Neural cell (in vitro differentiated cells): ENCODE data around the gene TNFAIP8. TPM values are rescaled to one million over a fixed set of nuclear protein-coding genes. Genes with fewer than 3 reads are reported as not detected.

Experiments used
- H2AFZ ChIP-seq: fragments of 200-600, 300-800 bp; sonication (generic), shearing (Covaris generic); 2 replicates; pipeline ENCODE4 v1.6.0; 2014; ENCODE audit warnings: low read depth, mild to moderate bottlenecking, antibody characterized with exemption, low read length, moderate library complexity
- H3F3A ChIP-seq: fragments of 200-600 bp; shearing (Covaris generic); 2 replicates; pipeline ENCODE4 v1.6.1; 2016; ENCODE audit warnings: mild to moderate bottlenecking, moderate library complexity, mixed read lengths, antibody characterized with exemption, low read length; ENCODE audit not compliant: insufficient read depth, poor library complexity, severe bottlenecking
- H3K27ac ChIP-seq: fragments of 200-600, 300-800 bp; sonication (generic), shearing (Covaris generic); 2 replicates; pipeline ENCODE4 v1.5.1; 2014; ENCODE audit warnings: mild to moderate bottlenecking, low read length, moderate library complexity
- H3K27me3 ChIP-seq: fragments of 300-800, 200-600 bp; sonication (generic), shearing (Covaris generic); 2 replicates; pipeline ENCODE4 v1.6.0; 2014; ENCODE audit warnings: mild to moderate bottlenecking, low read depth, low read length, moderate library complexity; ENCODE audit not compliant: insufficient read depth
- H3K36me3 ChIP-seq: fragments of 300-800, 200-600 bp; sonication (generic), shearing (Covaris generic); 2 replicates; pipeline ENCODE4 v1.5.1; 2014; ENCODE audit warnings: mild to moderate bottlenecking, antibody characterized with exemption, low read length, moderate library complexity; ENCODE audit not compliant: insufficient read depth
- H3K4me2 ChIP-seq: fragments of 300-800, 200-600 bp; sonication (generic), shearing (Covaris generic); 2 replicates; pipeline ENCODE4 v1.6.0; 2014; ENCODE audit warnings: mild to moderate bottlenecking, low read length
- H3K4me3 ChIP-seq: fragments of 300-800, 200-600 bp; sonication (generic), shearing (Covaris generic); 2 replicates; pipeline ENCODE4 v1.5.1; 2014; ENCODE audit warnings: mild to moderate bottlenecking, low read length, moderate library complexity
- H3K79me2 ChIP-seq: fragments of 200-600 bp; shearing (Covaris generic); replicated peaks from 2 replicates; pipeline ENCODE4 v1.6.0; 2014; ENCODE audit warnings: mild to moderate bottlenecking, low read length, moderate library complexity; ENCODE audit not compliant: insufficient read depth
- H3K9ac ChIP-seq: fragments of 300-800, 200-600 bp; sonication (generic), shearing (Covaris generic); 2 replicates; pipeline ENCODE4 v1.6.1; 2016; ENCODE audit warnings: mild to moderate bottlenecking, low read length, mixed read lengths
- H3K9me2 ChIP-seq: fragments of 200-600 bp; shearing (Covaris generic); 2 replicates; pipeline ENCODE4 v1.6.1; 2016; ENCODE audit warnings: mild to moderate bottlenecking, low read length, mixed read lengths; ENCODE audit not compliant: insufficient read depth
- H3K9me3 ChIP-seq: fragments of 200-600, 300-800 bp; sonication (generic), shearing (Covaris generic); 2 replicates; pipeline ENCODE4 v1.6.1; 2016; ENCODE audit warnings: mild to moderate bottlenecking, mixed run types, low read length, moderate library complexity, mixed read lengths
- H4K20me1 ChIP-seq: fragments of 200-600 bp; shearing (Covaris generic); 2 replicates; pipeline ENCODE4 v1.6.1; 2016; ENCODE audit warnings: mild to moderate bottlenecking, mixed run types; ENCODE audit not compliant: insufficient read depth
- EP300 ChIP-seq: fragments of 450-650 bp; conservative IDR thresholded peaks from 2 replicates; pipeline ENCODE4 v1.6.1; 2014; ENCODE audit warnings: antibody characterized with exemption, mild to moderate bottlenecking, moderate library complexity; ENCODE audit not compliant: poor library complexity, severe bottlenecking
- EZH2 ChIP-seq: fragments of 200-600, 300-800 bp; shearing (Covaris generic), sonication (generic); IDR thresholded peaks from 2 replicates; pipeline ENCODE4 v1.6.1; 2014; ENCODE audit warnings: antibody characterized with exemption, low read length, borderline replicate concordance, mild to moderate bottlenecking; ENCODE audit not compliant: insufficient read depth, poor library complexity, severe bottlenecking
- MXI1 ChIP-seq: fragments of 450-650 bp; conservative IDR thresholded peaks from 2 replicates; pipeline ENCODE4 v1.6.1; 2014; ENCODE audit warnings: antibody characterized with exemption, mild to moderate bottlenecking; ENCODE audit not compliant: poor library complexity, severe bottlenecking
- RAD21 ChIP-seq: fragments of 450-650 bp; conservative IDR thresholded peaks from 2 replicates; pipeline ENCODE4 v1.6.1; 2014; ENCODE audit warnings: antibody characterized with exemption, mild to moderate bottlenecking, moderate library complexity
- SMC3 ChIP-seq: fragments of 450-650 bp; conservative IDR thresholded peaks from 2 replicates; pipeline ENCODE4 v1.6.1; 2014; ENCODE audit warnings: antibody characterized with exemption, mild to moderate bottlenecking, moderate library complexity; ENCODE audit not compliant: poor library complexity
- polyA plus RNA-seq: library from polyadenylated mRNA; depleted of rRNA; stranded (reverse); fragments of >200 nt; gene quantifications from 2 replicates; pipeline ENCODE4 v1.2.3, GENCODE V29; 2014
- TF ChIP-seq, protein P1 (sequence below): fragments of 450-650 bp; IDR thresholded peaks from 2 replicates; pipeline ENCODE4 v1.5.1; 2014; ENCODE audit warnings: antibody characterized with exemption, mild to moderate bottlenecking, moderate library complexity; ENCODE audit not compliant: poor library complexity, severe bottlenecking
- TF ChIP-seq, protein P2 (sequence below): IDR thresholded peaks from 2 replicates; pipeline ENCODE4 v1.6.1; 2012; ENCODE audit warnings: borderline replicate concordance

Gene TNFAIP8
- polyA plus RNA-seq, 1 donor from 2014 or later: 0.26 TPM

DNA sequence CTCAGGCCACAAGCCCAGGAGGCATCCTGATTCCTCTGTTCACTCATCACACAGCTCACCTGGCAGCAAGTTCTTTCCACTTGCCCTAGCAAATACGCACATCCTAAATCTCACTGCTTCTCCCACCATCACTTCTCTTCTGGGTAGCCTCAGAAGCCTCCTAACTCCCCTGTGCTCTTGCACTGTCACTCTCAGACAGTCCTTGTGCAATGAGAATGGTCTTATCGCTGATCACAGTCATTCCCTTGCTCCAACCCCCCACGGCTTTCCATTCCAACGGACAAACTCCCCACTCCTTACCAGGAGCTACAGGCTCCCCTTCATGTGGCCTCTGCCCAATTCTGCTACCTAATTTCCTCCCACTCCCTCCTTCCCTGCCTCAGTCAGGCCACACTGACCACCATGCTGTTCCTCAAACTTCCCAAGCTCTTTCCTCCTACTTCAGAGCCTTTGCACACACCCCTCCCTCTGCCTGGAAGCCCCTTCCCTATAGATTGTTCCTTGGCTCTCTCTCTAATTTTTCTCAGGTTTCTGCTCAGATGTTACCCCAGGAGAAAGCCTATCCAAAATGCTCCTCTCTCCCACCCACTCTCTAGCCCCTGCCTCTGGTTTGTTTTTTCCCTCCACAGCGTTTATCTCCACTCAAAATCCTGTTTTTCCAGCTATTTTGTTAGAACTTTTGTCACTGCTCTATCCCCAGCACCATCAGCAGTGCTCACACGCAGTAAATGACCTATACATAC is 34.1 kb upstream of the TNFAIP8 start:
- H4K20me1 ChIP-seq: no peaks in the 10 kb centered on the region
- no peaks in the 10 kb centered on the region for H3F3A ChIP-seq
- H3K4me2 ChIP-seq: no peak overlapping the region
- no peaks in the 10 kb centered on the region for H3K36me3 ChIP-seq
- no peaks in the 10 kb centered on the region for H3K27me3 ChIP-seq
- H3K79me2 ChIP-seq: no peaks in the 10 kb centered on the region
- H2AFZ ChIP-seq: no peak overlapping the region
- no peak for TF ChIP-seq RAD21
- TF ChIP-seq, protein P1, sequence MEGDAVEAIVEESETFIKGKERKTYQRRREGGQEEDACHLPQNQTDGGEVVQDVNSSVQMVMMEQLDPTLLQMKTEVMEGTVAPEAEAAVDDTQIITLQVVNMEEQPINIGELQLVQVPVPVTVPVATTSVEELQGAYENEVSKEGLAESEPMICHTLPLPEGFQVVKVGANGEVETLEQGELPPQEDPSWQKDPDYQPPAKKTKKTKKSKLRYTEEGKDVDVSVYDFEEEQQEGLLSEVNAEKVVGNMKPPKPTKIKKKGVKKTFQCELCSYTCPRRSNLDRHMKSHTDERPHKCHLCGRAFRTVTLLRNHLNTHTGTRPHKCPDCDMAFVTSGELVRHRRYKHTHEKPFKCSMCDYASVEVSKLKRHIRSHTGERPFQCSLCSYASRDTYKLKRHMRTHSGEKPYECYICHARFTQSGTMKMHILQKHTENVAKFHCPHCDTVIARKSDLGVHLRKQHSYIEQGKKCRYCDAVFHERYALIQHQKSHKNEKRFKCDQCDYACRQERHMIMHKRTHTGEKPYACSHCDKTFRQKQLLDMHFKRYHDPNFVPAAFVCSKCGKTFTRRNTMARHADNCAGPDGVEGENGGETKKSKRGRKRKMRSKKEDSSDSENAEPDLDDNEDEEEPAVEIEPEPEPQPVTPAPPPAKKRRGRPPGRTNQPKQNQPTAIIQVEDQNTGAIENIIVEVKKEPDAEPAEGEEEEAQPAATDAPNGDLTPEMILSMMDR: no peak
- TF ChIP-seq, protein P2, sequence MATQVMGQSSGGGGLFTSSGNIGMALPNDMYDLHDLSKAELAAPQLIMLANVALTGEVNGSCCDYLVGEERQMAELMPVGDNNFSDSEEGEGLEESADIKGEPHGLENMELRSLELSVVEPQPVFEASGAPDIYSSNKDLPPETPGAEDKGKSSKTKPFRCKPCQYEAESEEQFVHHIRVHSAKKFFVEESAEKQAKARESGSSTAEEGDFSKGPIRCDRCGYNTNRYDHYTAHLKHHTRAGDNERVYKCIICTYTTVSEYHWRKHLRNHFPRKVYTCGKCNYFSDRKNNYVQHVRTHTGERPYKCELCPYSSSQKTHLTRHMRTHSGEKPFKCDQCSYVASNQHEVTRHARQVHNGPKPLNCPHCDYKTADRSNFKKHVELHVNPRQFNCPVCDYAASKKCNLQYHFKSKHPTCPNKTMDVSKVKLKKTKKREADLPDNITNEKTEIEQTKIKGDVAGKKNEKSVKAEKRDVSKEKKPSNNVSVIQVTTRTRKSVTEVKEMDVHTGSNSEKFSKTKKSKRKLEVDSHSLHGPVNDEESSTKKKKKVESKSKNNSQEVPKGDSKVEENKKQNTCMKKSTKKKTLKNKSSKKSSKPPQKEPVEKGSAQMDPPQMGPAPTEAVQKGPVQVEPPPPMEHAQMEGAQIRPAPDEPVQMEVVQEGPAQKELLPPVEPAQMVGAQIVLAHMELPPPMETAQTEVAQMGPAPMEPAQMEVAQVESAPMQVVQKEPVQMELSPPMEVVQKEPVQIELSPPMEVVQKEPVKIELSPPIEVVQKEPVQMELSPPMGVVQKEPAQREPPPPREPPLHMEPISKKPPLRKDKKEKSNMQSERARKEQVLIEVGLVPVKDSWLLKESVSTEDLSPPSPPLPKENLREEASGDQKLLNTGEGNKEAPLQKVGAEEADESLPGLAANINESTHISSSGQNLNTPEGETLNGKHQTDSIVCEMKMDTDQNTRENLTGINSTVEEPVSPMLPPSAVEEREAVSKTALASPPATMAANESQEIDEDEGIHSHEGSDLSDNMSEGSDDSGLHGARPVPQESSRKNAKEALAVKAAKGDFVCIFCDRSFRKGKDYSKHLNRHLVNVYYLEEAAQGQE: no peak
- no peak overlapping the region for H3K4me3 ChIP-seq
- H3K27ac ChIP-seq: no peak overlapping the region
- H3K9ac ChIP-seq: no peak overlapping the region
- no peaks in the 10 kb centered on the region for H3K9me2 ChIP-seq
- H3K9me3 ChIP-seq: no peaks in the 10 kb centered on the region

DNA sequence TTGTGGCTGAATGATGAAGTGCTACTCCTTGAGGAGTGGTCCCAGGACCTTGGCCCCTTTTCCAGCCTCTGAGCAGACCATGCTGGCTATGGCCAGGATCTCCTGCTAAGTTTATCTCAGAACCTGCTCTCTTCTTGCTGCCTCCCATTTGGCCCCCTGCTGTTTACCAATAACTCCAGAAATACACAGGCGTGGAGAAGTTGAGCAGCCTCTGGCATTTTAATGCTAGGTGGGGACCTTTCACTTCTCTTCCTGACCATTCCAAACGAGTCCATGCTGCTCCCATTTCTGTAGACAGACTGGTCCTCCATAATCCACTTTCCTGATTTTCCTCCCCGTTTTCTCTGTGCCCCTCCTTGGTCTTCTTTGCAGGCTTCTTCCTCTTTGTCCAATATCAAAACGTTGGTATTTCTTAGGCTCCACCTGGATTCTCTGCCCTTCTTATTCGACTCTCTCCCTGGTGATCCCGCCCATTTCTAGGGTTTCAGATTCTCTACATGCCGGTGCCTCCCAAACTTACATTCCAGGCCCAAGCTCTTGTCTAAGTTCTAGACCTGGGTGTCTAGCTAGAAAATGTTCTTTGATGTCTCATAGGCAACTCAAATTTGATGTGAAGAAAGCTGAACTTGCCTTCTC is 33.4 kb upstream of the TNFAIP8 start:
- H3K9ac ChIP-seq: no peak overlapping the region
- no peak overlapping the region for H3K27ac ChIP-seq
- no peak overlapping the region for H3K4me2 ChIP-seq
- no peaks in the 10 kb centered on the region for H3K9me3 ChIP-seq
- no peaks in the 10 kb centered on the region for H3F3A ChIP-seq
- H3K27me3 ChIP-seq: no peaks in the 10 kb centered on the region
- H3K4me3 ChIP-seq: no peak overlapping the region
- no peaks in the 10 kb centered on the region for H4K20me1 ChIP-seq
- H3K9me2 ChIP-seq: no peaks in the 10 kb centered on the region
- H2AFZ ChIP-seq: no peak overlapping the region
- H3K79me2 ChIP-seq: no peaks in the 10 kb centered on the region
- TF ChIP-seq EP300: no peak
- TF ChIP-seq EZH2: no peak
- TF ChIP-seq SMC3: no peak
- no peak for TF ChIP-seq RAD21
- no peak for TF ChIP-seq MXI1
- H3K36me3 ChIP-seq: no peaks in the 10 kb centered on the region
